Gastrocnemius medialis (tissue), 4 donors: ENCODE data around the gene MYH13. TPM values are rescaled to one million over a fixed set of nuclear protein-coding genes. Genes with fewer than 3 reads are reported as not detected.

Experiments
- ATAC-seq, 2 donors: fragments of 150-250 bp; one replicate each; pipeline ENCODE4 v1.9.1; 2016
- DNase-seq, 2 donors: peaks; one replicate each; pipeline ENCODE4 v3.0.0-alpha.2; 2019
- H3K27ac ChIP-seq, 4 donors: fragments of 200-600 bp; sonication (generic); 1 replicate in 1 of 4; 2 replicates in 3 of 4; pipeline ENCODE4 v1.5.1; 2016 to 2018; ENCODE audit warnings: mild to moderate bottlenecking in 2 of 4, moderate library complexity in 1 of 4
- H3K27me3 ChIP-seq, 3 donors: fragments of 200-600 bp; sonication (generic) in 2 of 3; 1 replicate in 1 of 3; 2 replicates in 2 of 3; pipeline versions ENCODE4 v1.5.1 to v1.6.0; 2016 to 2019; ENCODE audit warnings: mild to moderate bottlenecking in 1 of 3, moderate library complexity in 1 of 3
- H3K36me3 ChIP-seq, 2 donors: fragments of 200-600 bp; sonication (generic) in 1 of 2; one replicate each; pipeline ENCODE4 v1.5.1; 2017 to 2018
- H3K4me1 ChIP-seq, 2 donors: fragments of 200-600 bp; sonication (generic) in 1 of 2; one replicate each; pipeline ENCODE4 v1.5.1; 2016 to 2017; ENCODE audit warnings: mild to moderate bottlenecking in 2 of 2
- H3K4me3 ChIP-seq, 4 donors: fragments of 200-600 bp; sonication (generic) in 3 of 4; 1 replicate in 1 of 4; 2 replicates in 3 of 4; pipeline ENCODE4 v1.5.1; 2016 to 2019; ENCODE audit warnings: mild to moderate bottlenecking in 2 of 4
- H3K9me3 ChIP-seq, 3 donors: fragments of 200-600 bp; sonication (generic) in 2 of 3; 1 replicate in 1 of 3; 2 replicates in 2 of 3; pipeline ENCODE4 v1.5.1; 2016 to 2019
- CTCF ChIP-seq, 5 experiments: fragments of 450-650 bp in 3 of 5; fragments of 200-600 bp in 2 of 5; sonication (generic) in 2 of 5; IDR thresholded peaks in 4 of 5; conservative IDR thresholded peaks in 1 of 5; 1 replicate in 4 of 5; 2 replicates in 1 of 5; pipeline ENCODE4 v1.5.1; 2016 to 2019; ENCODE audit warnings: antibody characterized with exemption in 5 of 5, mild to moderate bottlenecking in 3 of 5, moderate library complexity in 3 of 5
- POLR2A ChIP-seq, 2 donors: fragments of 450-650 bp; IDR thresholded peaks; one replicate each; pipeline ENCODE4 v1.6.1; 2017; ENCODE audit warnings: antibody characterized with exemption in 2 of 2, mild to moderate bottlenecking in 2 of 2, moderate library complexity in 2 of 2
- in situ Hi-C, 4 donors: fragments of 200-750 bp; cut with MboI; loops; one replicate each; pipeline versions ENCODE4 v1.15.0 to v1.8.0; 2017; ENCODE audit warnings: low sequenced_read_pairs in 4 of 4
- intact Hi-C: fragments of 100-400 bp; cut with DNase I; formaldehyde crosslinking; loops from one replicate; pipeline ENCODE4 v1.15.1; 2023; ENCODE audit warnings: low total_unique reads
- total RNA-seq, 4 donors: library from RNA; depleted of rRNA; stranded (reverse); fragments of >200 nt; gene quantifications; one replicate each; pipeline versions ENCODE4 v1.1.0 to v1.2.3, GENCODE V29; 2016

MYH13 gene
- total RNA-seq, 4 donors from 2014 or later = not detected

- H3K4me1 ChIP-seq = no peaks in the 10 kb centered on the region
- ATAC-seq = no peak
- intact Hi-C loops (no loop called here), in situ Hi-C loops (no loop called here)
- H3K9me3 ChIP-seq = no peaks in the 10 kb centered on the region
- DNase-seq = peak in 1 of 2 donors; percentile 12
- peak in 3 of 5 experiments; percentile 37 to 46 (median 39) for TF ChIP-seq CTCF (IDR thresholded peaks at IDR 0.05 in 4 of 5, conservative IDR thresholded peaks at IDR 0.05 in 1 of 5)
- no peak for TF ChIP-seq POLR2A (IDR thresholded peaks at IDR 0.05)
- no peaks in the 10 kb centered on the region for H3K36me3 ChIP-seq
- H3K27ac ChIP-seq = no peak overlapping the region
- H3K4me3 ChIP-seq = no peak overlapping the region
- no peaks in the 10 kb centered on the region for H3K27me3 ChIP-seq
These were observed 55.8 kb downstream of the MYH13 start for GRCh38 chr17:10316801-10317542.

- H3K36me3 ChIP-seq = no peaks in the 10 kb centered on the region
- no peak overlapping the region for H3K4me3 ChIP-seq
- no peaks in the 10 kb centered on the region for H3K27me3 ChIP-seq
- no peaks in the 10 kb centered on the region for H3K9me3 ChIP-seq
- DNase-seq (no peak), ATAC-seq (no peak)
- no peak overlapping the region for H3K27ac ChIP-seq
- in situ Hi-C loops (no loop called here), intact Hi-C loops (no loop called here)
- H3K4me1 ChIP-seq = no peaks in the 10 kb centered on the region
- TF ChIP-seq POLR2A (IDR thresholded peaks at IDR 0.05) (no peak), CTCF (IDR thresholded peaks at IDR 0.05 in 4 of 5, conservative IDR thresholded peaks at IDR 0.05 in 1 of 5) (no peak)
These were observed 58.5 kb downstream of the MYH13 start for GRCh38 chr17:10314329-10314728.

- no peaks in the 10 kb centered on the region for H3K9me3 ChIP-seq
- ATAC-seq = no peak
- in situ Hi-C loops = no loop called here
- H3K4me1 ChIP-seq = no peaks in the 10 kb centered on the region
- H3K4me3 ChIP-seq = no peak overlapping the region
- no peak for DNase-seq
- intact Hi-C loops = no loop called here
- H3K27me3 ChIP-seq = no peaks in the 10 kb centered on the region
- no peak for TF ChIP-seq CTCF (IDR thresholded peaks at IDR 0.05 in 4 of 5, conservative IDR thresholded peaks at IDR 0.05 in 1 of 5)
- TF ChIP-seq POLR2A (IDR thresholded peaks at IDR 0.05) = no peak
- no peak overlapping the region for H3K27ac ChIP-seq
- no peaks in the 10 kb centered on the region for H3K36me3 ChIP-seq
These were observed 59.7 kb downstream of the MYH13 start for GRCh38 chr17:10313037-10313672.

- ATAC-seq (peak in 1 of 2 donors; percentile 53), DNase-seq (no peak)
- Histone ChIP-seq H3K36me3 (no peaks in the 10 kb centered on the region), H3K27ac (no peak overlapping the region), H3K4me1 (no peaks in the 10 kb centered on the region), H3K4me3 (no peak overlapping the region), H3K9me3 (no peaks in the 10 kb centered on the region), H3K27me3 (no peaks in the 10 kb centered on the region)
- intact Hi-C loops = no loop called here
- TF ChIP-seq CTCF (IDR thresholded peaks at IDR 0.05 in 4 of 5, conservative IDR thresholded peaks at IDR 0.05 in 1 of 5) (no peak), POLR2A (IDR thresholded peaks at IDR 0.05) (no peak)
- in situ Hi-C loops = no loop called here
These were observed 61.7 kb downstream of the MYH13 start for GRCh38 chr17:10311131-10311530.
